Immature natural killer cell (primary cell): Measurements from ENCODE around the gene LIN7B. TPM values are rescaled to one million over a fixed set of nuclear protein-coding genes. Genes with fewer than 3 reads are reported as not detected.

Source experiments
- DNase-seq, 3 donors: peaks; one replicate each; pipeline ENCODE4 v3.0.0; 2022; ENCODE audit warnings: mixed read lengths in 1 of 3
- H3K27ac Mint-ChIP-seq, 6 donors: one replicate each; pipeline ENCODE4 v1.8.0; 2020; ENCODE audit warnings: mixed read lengths in 6 of 6, mild to moderate bottlenecking in 5 of 6, inconsistent platforms in 4 of 6, moderate library complexity in 3 of 6
- H3K27me3 Mint-ChIP-seq, 3 donors: one replicate each; pipeline ENCODE4 v1.8.0; 2020 to 2021; ENCODE audit warnings: low read depth in 3 of 3, mild to moderate bottlenecking in 3 of 3, mixed read lengths in 3 of 3, moderate library complexity in 3 of 3, inconsistent platforms in 1 of 3
- H3K36me3 Mint-ChIP-seq, 3 donors: one replicate each; pipeline ENCODE4 v1.8.0; 2020; ENCODE audit warnings: mixed read lengths in 3 of 3, inconsistent platforms in 2 of 3, mild to moderate bottlenecking in 2 of 3
- H3K4me1 Mint-ChIP-seq, 2 donors: one replicate each; pipeline ENCODE4 v1.8.0; 2020; ENCODE audit warnings: inconsistent platforms in 2 of 2, mild to moderate bottlenecking in 2 of 2, mixed read lengths in 2 of 2, moderate library complexity in 1 of 2
- H3K4me3 Mint-ChIP-seq, 5 donors: one replicate each; pipeline ENCODE4 v1.8.0; 2020; ENCODE audit warnings: mild to moderate bottlenecking in 5 of 5, mixed read lengths in 5 of 5, inconsistent platforms in 3 of 5, moderate library complexity in 3 of 5
- H3K9me3 Mint-ChIP-seq, 6 donors: one replicate each; pipeline ENCODE4 v1.8.0; 2020; ENCODE audit warnings: mild to moderate bottlenecking in 6 of 6, mixed read lengths in 6 of 6, inconsistent platforms in 4 of 6, moderate library complexity in 3 of 6
- polyA plus RNA-seq, 3 donors: library from polyadenylated mRNA; unstranded; fragments of 300-500 nt; fragmentation: Illumina TruSeq; gene quantifications; one replicate each; pipeline ENCODE4 v1.2.3, GENCODE V29; 2021

Gene LIN7B
- polyA plus RNA-seq, 3 donors from 2014 or later, result 3.2 to 6.9 (median 5.6) TPM

- peaks cover 7 to 24% (median 10%) of the 10 kb centered on the region in 3 donors for H3K27me3 Mint-ChIP-seq
- peaks cover 37 to 40% of the 10 kb centered on the region in 2 donors for H3K4me1 Mint-ChIP-seq
- peaks cover 0 to 1% (median 0%) of the 10 kb centered on the region in 3 donors for H3K36me3 Mint-ChIP-seq
Measured at GRCh38 chr19:49148784-49149651, 34.8 kb downstream of the LIN7B start.

DNA sequence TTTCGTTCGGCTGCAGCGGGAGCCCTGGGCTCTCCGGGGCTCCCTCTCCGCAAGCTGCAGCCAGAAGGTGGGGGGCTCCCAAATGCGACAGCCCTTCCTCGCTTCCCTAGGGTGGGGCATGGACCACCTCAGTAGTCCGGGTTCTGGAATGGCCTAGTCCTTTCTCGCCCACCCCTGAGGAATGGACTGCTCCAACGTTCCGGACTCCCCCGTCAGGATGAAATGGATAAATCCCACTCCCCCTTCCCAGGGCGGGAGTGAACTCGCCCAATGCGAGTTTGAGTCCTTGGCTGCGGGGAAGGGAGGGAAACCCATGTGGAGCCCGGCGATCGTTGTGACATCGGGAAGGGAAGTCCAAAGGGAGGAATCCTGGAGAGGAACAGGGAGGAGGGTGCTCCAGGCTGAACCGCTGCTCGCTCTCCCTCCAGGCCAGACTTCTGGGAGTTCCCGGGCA lies 35.5 kb downstream of the LIN7B start:
- DNase-seq, result no peak
- H3K36me3 Mint-ChIP-seq, result peaks cover 0 to 4% (median 0%) of the 10 kb centered on the region in 3 donors
- H3K4me3 Mint-ChIP-seq, result peak overlapping the region; percentile 81 to 89 (median 85)
- peaks cover 37 to 40% of the 10 kb centered on the region in 2 donors for H3K4me1 Mint-ChIP-seq
- no peak overlapping the region for H3K27ac Mint-ChIP-seq
- H3K9me3 Mint-ChIP-seq, result peaks cover 0 to 3% (median 0%) of the 10 kb centered on the region in 6 donors
- H3K27me3 Mint-ChIP-seq, result peaks cover 7 to 26% (median 10%) of the 10 kb centered on the region in 3 donors

More at GRCh38 chr19:49148784-49149651, 34.8 kb downstream of the LIN7B start:
- peaks cover 0 to 3% (median 0%) of the 10 kb centered on the region in 6 donors for H3K9me3 Mint-ChIP-seq
- DNase-seq, result peak; percentile 82 to 84 (median 83)
- H3K27ac Mint-ChIP-seq, result no peak overlapping the region
- peak overlapping the region; percentile 79 to 85 (median 85) for H3K4me3 Mint-ChIP-seq

DNA sequence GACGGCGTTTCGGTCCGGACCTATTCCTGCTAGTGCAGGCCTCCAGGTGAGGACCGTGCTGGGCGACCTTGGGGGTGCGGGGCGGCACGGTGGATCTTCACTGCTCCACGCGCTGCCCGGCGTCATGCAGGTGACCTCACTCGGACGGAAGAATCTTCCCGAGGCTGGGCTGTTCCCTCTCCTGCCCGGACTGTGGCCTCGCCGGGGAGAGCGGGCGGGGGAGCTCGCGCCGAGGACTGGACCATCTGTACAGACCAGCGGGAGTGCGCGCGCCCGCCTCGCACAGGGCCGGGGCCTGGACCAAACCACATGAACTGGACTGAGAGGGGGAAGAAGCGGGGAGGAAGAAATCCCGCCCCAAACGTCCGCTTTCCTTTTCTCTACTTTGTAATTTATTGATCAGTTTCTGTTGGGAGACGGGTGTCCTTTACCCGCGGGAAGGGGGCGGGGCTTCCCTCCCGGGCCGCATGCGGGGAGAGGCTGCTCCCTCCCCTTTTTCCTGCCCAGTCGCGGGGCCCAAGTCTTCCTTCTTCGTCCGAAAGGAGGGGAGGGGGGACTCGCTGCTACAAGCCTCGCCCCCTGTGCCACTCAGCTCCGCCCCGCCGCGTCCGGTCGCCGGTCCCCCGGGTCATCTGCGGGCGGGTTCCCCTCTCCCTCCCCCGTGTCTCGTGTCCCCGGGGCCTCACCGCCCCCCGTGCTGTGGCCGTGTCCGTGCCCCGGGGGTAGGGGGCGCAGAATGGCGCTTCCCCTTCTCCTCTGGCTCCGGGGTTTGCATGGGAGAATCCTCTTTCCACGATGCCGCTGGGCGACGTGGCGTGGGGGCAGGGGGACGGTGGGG lies 36.2 kb downstream of the LIN7B start:
- H3K36me3 Mint-ChIP-seq, result peaks cover 0 to 4% (median 0%) of the 10 kb centered on the region in 3 donors
- peaks cover 36 to 39% of the 10 kb centered on the region in 2 donors for H3K4me1 Mint-ChIP-seq
- peaks cover 0 to 3% (median 0%) of the 10 kb centered on the region in 6 donors for H3K9me3 Mint-ChIP-seq
- peak; percentile 45 to 52 (median 50) for DNase-seq
- peak overlapping the region; percentile 81 to 89 (median 85) for H3K4me3 Mint-ChIP-seq
- H3K27ac Mint-ChIP-seq, result peak overlapping the region in 1 of 6 donors; percentile 20
- peaks cover 7 to 24% (median 10%) of the 10 kb centered on the region in 3 donors for H3K27me3 Mint-ChIP-seq

GRCh38 chr19:49150944-49151243 lies 36.7 kb downstream of the LIN7B start:
- DNase-seq, result no peak
- Mint-ChIP-seq H3K27me3 (peaks cover 7 to 25% (median 10%) of the 10 kb centered on the region in 3 donors), H3K27ac (no peak overlapping the region), H3K9me3 (peaks cover 0 to 3% (median 0%) of the 10 kb centered on the region in 6 donors), H3K36me3 (peaks cover 0 to 4% (median 0%) of the 10 kb centered on the region in 3 donors), H3K4me1 (peaks cover 32 to 33% of the 10 kb centered on the region in 2 donors), H3K4me3 (peak overlapping the region; percentile 74 to 89 (median 85))

DNA sequence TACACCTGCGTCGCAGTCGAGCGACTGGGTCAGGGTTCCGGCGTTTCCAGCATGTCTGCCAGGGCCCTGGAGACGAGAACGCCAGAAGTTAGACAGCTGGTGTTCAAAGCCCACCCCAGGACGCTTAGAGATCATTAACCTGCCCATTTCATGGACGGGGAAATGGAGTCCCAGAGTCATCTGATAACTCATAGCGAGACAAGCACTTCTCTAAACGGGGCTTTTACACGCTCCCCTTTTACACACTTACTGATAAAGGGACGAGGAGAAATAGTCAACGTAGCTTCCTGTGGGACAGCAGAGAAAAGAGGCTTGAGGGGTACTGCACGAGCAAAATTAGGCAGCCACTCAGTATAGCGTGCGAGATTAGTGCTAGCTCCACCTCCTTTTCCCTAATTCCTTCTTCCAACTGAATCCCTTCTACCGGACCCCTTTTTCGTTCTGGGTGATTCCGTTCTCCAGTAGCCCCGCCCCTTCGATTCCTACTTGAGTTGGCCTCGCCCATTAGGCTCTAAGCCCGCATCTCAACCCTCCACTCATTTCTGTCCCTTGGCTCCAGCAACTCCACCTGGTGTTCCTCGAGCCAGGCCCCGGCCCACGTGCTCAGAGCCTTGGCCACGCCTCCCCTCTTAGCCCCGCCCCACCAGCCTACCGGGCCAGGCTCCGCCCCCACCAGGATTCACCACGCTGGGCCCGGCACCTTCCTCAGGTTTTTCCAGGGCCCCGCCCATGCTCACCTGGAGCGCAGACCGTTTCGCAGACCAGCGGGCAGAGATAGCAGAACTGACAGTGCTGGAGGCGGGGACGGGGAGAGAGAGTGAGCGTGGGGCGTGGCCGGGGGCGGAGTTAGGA lies 37.3 kb downstream of the LIN7B start:
- H3K27me3 Mint-ChIP-seq, result peaks cover 5 to 25% (median 10%) of the 10 kb centered on the region in 3 donors
- peak overlapping the region; percentile 72 to 85 (median 80) for H3K4me3 Mint-ChIP-seq
- DNase-seq, result peak in 2 of 3 donors; percentile 29 to 35
- H3K36me3 Mint-ChIP-seq, result peaks cover 0 to 4% (median 0%) of the 10 kb centered on the region in 3 donors
- H3K9me3 Mint-ChIP-seq, result peaks cover 0 to 3% (median 0%) of the 10 kb centered on the region in 6 donors
- peaks cover 29 to 31% of the 10 kb centered on the region in 2 donors for H3K4me1 Mint-ChIP-seq
- peak overlapping the region in 1 of 6 donors; percentile 55 for H3K27ac Mint-ChIP-seq

GRCh38 chr19:49152119-49152550 lies 38.0 kb downstream of the LIN7B start:
- no peak overlapping the region for H3K27ac Mint-ChIP-seq
- peaks cover 29 to 31% of the 10 kb centered on the region in 2 donors for H3K4me1 Mint-ChIP-seq
- peak overlapping the region in 4 of 5 donors; percentile 10 to 35 (median 24) for H3K4me3 Mint-ChIP-seq

GRCh38 chr19:49153167-49153809 lies 39.1 kb downstream of the LIN7B start:
- Mint-ChIP-seq H3K4me3 (peak overlapping the region in 1 of 5 donors; percentile 33), H3K27me3 (peaks cover 9 to 28% (median 14%) of the 10 kb centered on the region in 3 donors), H3K9me3 (peaks cover 0 to 3% (median 0%) of the 10 kb centered on the region in 6 donors), H3K36me3 (peaks cover 0 to 4% (median under 1%) of the 10 kb centered on the region in 3 donors), H3K4me1 (peaks cover 31 to 33% of the 10 kb centered on the region in 2 donors), H3K27ac (no peak overlapping the region)
- DNase-seq, result no peak

More at GRCh38 chr19:49152119-49152550, 38.0 kb downstream of the LIN7B start:
- H3K27me3 Mint-ChIP-seq, result peaks cover 6 to 25% (median 11%) of the 10 kb centered on the region in 3 donors
- peaks cover 0 to 4% (median 0%) of the 10 kb centered on the region in 3 donors for H3K36me3 Mint-ChIP-seq
- peaks cover 0 to 3% (median 0%) of the 10 kb centered on the region in 6 donors for H3K9me3 Mint-ChIP-seq
- no peak for DNase-seq

GRCh38 chr19:49154279-49154678 lies 40.1 kb downstream of the LIN7B start:
- H3K36me3 Mint-ChIP-seq, result peaks cover 0 to 4% (median 3%) of the 10 kb centered on the region in 3 donors
- H3K9me3 Mint-ChIP-seq, result peaks cover 0 to 3% (median 0%) of the 10 kb centered on the region in 6 donors
- H3K27me3 Mint-ChIP-seq, result peaks cover 11 to 32% (median 13%) of the 10 kb centered on the region in 3 donors
- H3K4me1 Mint-ChIP-seq, result peaks cover 25 to 27% of the 10 kb centered on the region in 2 donors
- no peak overlapping the region for H3K27ac Mint-ChIP-seq
- no peak for DNase-seq
- no peak overlapping the region for H3K4me3 Mint-ChIP-seq

DNA sequence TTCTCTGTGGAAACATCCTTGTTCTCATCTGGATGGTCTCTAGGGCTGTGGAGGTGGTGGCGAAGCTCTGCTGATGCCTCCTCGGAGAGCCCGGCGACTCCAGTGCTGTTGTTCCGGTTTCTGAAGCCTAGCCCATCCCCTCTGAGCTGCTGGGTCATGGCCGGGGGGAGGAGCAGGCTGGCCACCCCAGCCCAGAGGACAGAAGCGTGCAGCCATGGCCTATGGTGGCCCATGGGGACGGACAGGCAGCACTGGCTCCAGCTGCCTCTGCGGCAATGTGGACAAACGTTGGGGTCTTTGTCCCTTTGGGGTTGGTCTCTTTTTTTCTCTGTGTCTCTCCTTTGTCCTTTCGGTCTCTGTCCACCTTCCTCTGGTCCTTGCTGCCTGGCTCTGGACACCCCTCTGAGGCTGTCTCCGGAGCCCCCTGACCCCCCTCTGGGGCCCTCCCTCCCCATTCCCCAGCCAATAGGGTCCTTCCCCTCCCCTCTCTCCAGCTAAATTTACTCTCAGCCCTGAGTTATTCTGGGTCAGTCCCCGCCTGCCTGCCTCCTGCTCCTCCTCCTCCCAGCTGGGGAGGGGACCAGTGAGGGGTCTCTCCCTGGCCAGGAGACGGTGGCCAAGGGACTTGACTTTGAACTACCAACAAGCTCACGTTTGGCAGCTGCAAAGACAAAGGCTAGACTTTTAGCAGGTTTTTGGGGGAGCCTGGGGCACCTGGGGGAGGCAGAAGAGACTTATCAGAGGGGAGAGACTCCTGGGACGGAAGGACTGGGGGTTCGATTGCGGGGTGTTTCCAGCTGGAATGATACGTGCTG lies 41.0 kb downstream of the LIN7B start, which contains the start of gene HRC:
HRC (minus strand) TSS at position 392 of the 815 bp plus-strand sequence; CDS start at position 233, 159 bp downstream.
- Mint-ChIP-seq H3K4me1 (peaks cover 16 to 18% of the 10 kb centered on the region in 2 donors), H3K36me3 (peaks cover 0 to 4% (median 3%) of the 10 kb centered on the region in 3 donors), H3K9me3 (peaks cover 0 to 3% (median 0%) of the 10 kb centered on the region in 6 donors), H3K4me3 (no peak within 1 kb of the TSS), H3K27ac (peak within 1 kb of the TSS in 1 of 6 donors; percentile 1), H3K27me3 (peaks cover 12 to 31% (median 13%) of the 10 kb centered on the region in 3 donors)
- no peak for DNase-seq

GRCh38 chr19:49155820-49156346 lies 41.7 kb downstream of the LIN7B start:
- Mint-ChIP-seq H3K27me3 (peaks cover 12 to 31% (median 13%) of the 10 kb centered on the region in 3 donors), H3K4me1 (peaks cover 13 to 16% of the 10 kb centered on the region in 2 donors), H3K4me3 (no peak overlapping the region), H3K36me3 (peaks cover 0 to 4% (median 3%) of the 10 kb centered on the region in 3 donors), H3K27ac (no peak overlapping the region), H3K9me3 (peaks cover 0 to 3% (median 0%) of the 10 kb centered on the region in 6 donors)
- DNase-seq, result no peak
